Osteoblast (primary cell): ENCODE measurements around the gene RTEL1. TPM values are rescaled to one million over a fixed set of nuclear protein-coding genes. Genes with fewer than 3 reads are reported as not detected.
A peak's percentile ranks its signal among the peaks of the same experiment; 100 is the strongest.

ENCODE experiments used
- DNase-seq: peaks from one replicate; pipeline ENCODE4 v3.0.0; 2011; ENCODE audit warnings: low spot score, mixed read lengths; ENCODE audit not compliant: insufficient read length; ENCODE audit errors: missing footprints
- H2AFZ ChIP-seq: 2 replicates; pipeline ENCODE4 v1.6.0; 2011; ENCODE audit warnings: mild to moderate bottlenecking, low read length
- H3K27ac ChIP-seq: 2 replicates; pipeline ENCODE4 v1.5.1; 2011; ENCODE audit warnings: mild to moderate bottlenecking, low read depth, low read length, moderate library complexity
- H3K27me3 ChIP-seq: 2 replicates; pipeline ENCODE4 v1.6.0; 2012; ENCODE audit warnings: mild to moderate bottlenecking, control low read depth, inconsistent platforms, low read length, moderate library complexity; ENCODE audit not compliant: insufficient read depth
- H3K36me3 ChIP-seq: 2 replicates; pipeline ENCODE4 v1.5.1; 2011; ENCODE audit warnings: mild to moderate bottlenecking, low read length, control low read depth, moderate library complexity; ENCODE audit not compliant: insufficient read depth
- H3K4me1 ChIP-seq: 2 replicates; pipeline ENCODE4 v1.5.1; 2011; ENCODE audit warnings: mild to moderate bottlenecking, low read length, control low read depth, moderate library complexity; ENCODE audit not compliant: insufficient read depth
- H3K4me2 ChIP-seq: 2 replicates; pipeline ENCODE4 v1.6.0; 2011; ENCODE audit warnings: mild to moderate bottlenecking, low read length; ENCODE audit not compliant: insufficient read depth
- H3K4me3 ChIP-seq: fragments of 200-600 bp; sonication (generic); 3 replicates; pipeline ENCODE4 v1.5.1; 2012; ENCODE audit warnings: mild to moderate bottlenecking, low read length, inconsistent platforms; ENCODE audit not compliant: insufficient read depth
- H3K79me2 ChIP-seq: 2 replicates; pipeline ENCODE4 v1.6.0; 2012; ENCODE audit warnings: mild to moderate bottlenecking, low read length, control low read depth, inconsistent platforms; ENCODE audit not compliant: insufficient read depth
- H3K9me3 ChIP-seq: 2 replicates; pipeline ENCODE4 v1.5.1; 2011; ENCODE audit warnings: low read depth, low read length, control low read depth
- H4K20me1 ChIP-seq: 2 replicates; pipeline ENCODE4 v1.6.0; 2012; ENCODE audit warnings: mild to moderate bottlenecking, low read length, control low read depth; ENCODE audit not compliant: insufficient read depth
- total RNA-seq: library from RNA; depleted of rRNA; stranded (reverse); fragments of >200 nt; gene quantifications from 2 replicates; pipeline ENCODE4 v1.2.3, GENCODE V29; 2012
- TF ChIP-seq, protein P1 (sequence below): IDR thresholded peaks from 2 replicates; pipeline ENCODE4 v1.5.1; 2011; ENCODE audit warnings: mild to moderate bottlenecking, low read depth, low read length, moderate library complexity; ENCODE audit errors: extremely low read depth

Gene RTEL1
- total RNA-seq, 1 donor: 10.9 TPM

GRCh38 chr20:63652192-63652980, 5.7 kb upstream of the RTEL1 start:
- Histone ChIP-seq H3K9me3 (no peaks in the 10 kb centered on the region), H3K4me2 (peak overlapping the region; percentile 53), H3K4me1 (peaks cover 3% of the 10 kb centered on the region), H3K79me2 (no peaks in the 10 kb centered on the region), H2AFZ (no peak overlapping the region), H3K27me3 (peaks cover 9% of the 10 kb centered on the region), H3K36me3 (no peaks in the 10 kb centered on the region), H3K27ac (no peak overlapping the region), H3K4me3 (peak overlapping the region; percentile 60), H4K20me1 (no peaks in the 10 kb centered on the region)
- TF ChIP-seq, protein P1, sequence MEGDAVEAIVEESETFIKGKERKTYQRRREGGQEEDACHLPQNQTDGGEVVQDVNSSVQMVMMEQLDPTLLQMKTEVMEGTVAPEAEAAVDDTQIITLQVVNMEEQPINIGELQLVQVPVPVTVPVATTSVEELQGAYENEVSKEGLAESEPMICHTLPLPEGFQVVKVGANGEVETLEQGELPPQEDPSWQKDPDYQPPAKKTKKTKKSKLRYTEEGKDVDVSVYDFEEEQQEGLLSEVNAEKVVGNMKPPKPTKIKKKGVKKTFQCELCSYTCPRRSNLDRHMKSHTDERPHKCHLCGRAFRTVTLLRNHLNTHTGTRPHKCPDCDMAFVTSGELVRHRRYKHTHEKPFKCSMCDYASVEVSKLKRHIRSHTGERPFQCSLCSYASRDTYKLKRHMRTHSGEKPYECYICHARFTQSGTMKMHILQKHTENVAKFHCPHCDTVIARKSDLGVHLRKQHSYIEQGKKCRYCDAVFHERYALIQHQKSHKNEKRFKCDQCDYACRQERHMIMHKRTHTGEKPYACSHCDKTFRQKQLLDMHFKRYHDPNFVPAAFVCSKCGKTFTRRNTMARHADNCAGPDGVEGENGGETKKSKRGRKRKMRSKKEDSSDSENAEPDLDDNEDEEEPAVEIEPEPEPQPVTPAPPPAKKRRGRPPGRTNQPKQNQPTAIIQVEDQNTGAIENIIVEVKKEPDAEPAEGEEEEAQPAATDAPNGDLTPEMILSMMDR: no peak
- DNase-seq: peak; percentile 63

GRCh38 chr20:63653041-63653973, 4.8 kb upstream of the RTEL1 start, which contains the start of gene STMN3:
TSS of gene STMN3 (minus strand) at chr20:63653424. CDS start at chr20:63653345, 79 bp downstream.
- Histone ChIP-seq H3K36me3 (no peaks in the 10 kb centered on the region), H3K27ac (no peak within 1 kb of the TSS), H4K20me1 (no peaks in the 10 kb centered on the region), H3K79me2 (no peaks in the 10 kb centered on the region), H2AFZ (no peak within 1 kb of the TSS), H3K4me3 (peak within 1 kb of the TSS; percentile 60), H3K9me3 (no peaks in the 10 kb centered on the region), H3K4me2 (peak within 1 kb of the TSS; percentile 53), H3K27me3 (peaks cover 9% of the 10 kb centered on the region), H3K4me1 (peaks cover 7% of the 10 kb centered on the region)
- TF ChIP-seq, protein P1: no peak
- DNase-seq: peak; percentile 99

- no peak overlapping the region for H3K4me2 ChIP-seq
- H3K27ac ChIP-seq: no peak overlapping the region
- H3K4me1 ChIP-seq: peaks cover 10% of the 10 kb centered on the region
- peaks cover 2% of the 10 kb centered on the region for H3K79me2 ChIP-seq
- no peak overlapping the region for H3K4me3 ChIP-seq
- H3K36me3 ChIP-seq: no peaks in the 10 kb centered on the region
- TF ChIP-seq, protein P1: no peak
- H3K9me3 ChIP-seq: no peaks in the 10 kb centered on the region
- peak; percentile 69 for DNase-seq
- H3K27me3 ChIP-seq: peaks cover 9% of the 10 kb centered on the region
- no peak overlapping the region for H2AFZ ChIP-seq
- no peaks in the 10 kb centered on the region for H4K20me1 ChIP-seq
Measured at GRCh38 chr20:63653974-63654668, 4.0 kb upstream of the RTEL1 start.
